HPDE6-E6E7 (cell line): ENCODE data around the gene AVPR1A.

Experiments used
- DNase-seq: peaks from one replicate; pipeline ENCODE4 v3.0.0; 2011; ENCODE audit warnings: missing footprints; ENCODE audit errors: extremely low spot score

The AVPR1A gene

DNA sequence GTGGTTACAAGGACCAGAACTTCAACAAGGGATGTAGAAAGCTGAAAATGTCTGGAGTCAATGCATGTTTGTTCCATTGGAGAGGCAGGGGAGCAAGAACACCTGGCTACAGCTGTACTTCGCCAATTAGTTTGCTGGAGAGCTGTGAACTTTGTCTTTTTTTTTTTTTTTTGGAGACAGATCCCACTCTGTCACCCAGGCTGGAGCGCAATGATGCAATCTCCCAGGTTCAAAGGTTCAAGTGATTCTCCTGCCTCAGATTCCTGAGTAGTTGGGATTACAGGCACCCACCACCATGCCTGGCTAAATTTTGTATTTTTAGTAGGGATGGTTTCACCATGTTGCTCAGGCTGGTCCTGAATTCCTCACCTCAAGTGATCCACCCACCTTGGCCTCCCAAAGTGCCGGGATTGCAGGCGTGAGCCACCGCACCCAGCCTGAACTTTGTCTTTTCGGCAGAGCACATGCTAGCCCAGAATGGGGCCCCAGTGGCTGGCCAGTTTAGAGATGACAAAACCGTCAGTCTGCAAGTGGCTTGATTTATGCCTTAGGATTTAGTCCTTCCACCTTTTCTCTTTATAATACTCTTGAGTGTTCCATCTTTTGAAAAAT is 55.5 kb downstream of the AVPR1A start:
- DNase-seq = no peak

DNA sequence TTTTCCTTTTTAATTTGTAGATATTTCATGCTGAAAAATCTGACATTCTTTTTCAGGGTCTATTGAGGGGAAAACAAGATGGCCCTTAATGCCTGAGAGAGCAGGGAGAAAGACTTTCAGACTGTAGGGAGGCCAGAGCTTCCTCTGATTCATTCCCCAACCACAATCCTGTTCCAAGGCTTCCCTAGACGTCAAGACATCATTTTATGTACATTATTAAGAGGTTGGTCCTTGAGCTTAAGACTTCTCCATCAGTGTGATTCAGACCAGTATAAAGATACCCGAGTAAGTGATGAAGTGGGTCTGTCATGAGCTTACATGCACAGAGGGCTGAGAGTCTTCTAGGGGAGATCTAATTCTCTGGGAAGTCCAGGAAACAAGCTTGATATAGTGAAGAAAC is 57.3 kb downstream of the AVPR1A start:
- no peak for DNase-seq

DNA sequence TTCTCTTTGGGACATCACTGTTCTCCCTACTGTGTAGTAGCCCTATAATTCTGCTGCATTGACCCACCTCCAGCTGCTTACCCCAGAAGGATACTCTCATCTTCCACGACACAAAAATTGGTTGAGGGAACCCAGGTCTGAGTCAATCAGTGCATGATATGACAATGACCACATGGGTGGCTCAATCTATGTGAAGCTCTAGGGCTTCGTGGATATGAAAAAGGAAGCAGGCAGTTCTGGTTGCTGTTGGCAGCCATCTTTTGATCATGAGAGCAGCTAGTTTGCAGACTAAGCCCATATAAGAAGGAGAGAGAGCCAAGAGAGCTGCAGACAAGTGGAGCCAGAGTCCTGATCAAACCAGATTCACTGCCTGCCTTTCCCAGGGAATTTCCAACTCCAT is 57.9 kb downstream of the AVPR1A start:
- DNase-seq = no peak
